Measurements from ENCODE around the gene NAXD. TPM values are rescaled to one million over a fixed set of nuclear protein-coding genes. Genes with fewer than 3 reads are reported as not detected.
A peak's percentile ranks its signal among the peaks of the same experiment; 100 is the strongest.

Gene NAXD
- total RNA-seq, 6 donors from 2014 or later = 19.6 to 38.8 (median 29.4) TPM

GRCh38 chr13:110617321-110618072 is 2.2 kb downstream of the NAXD start:
- H3K27ac ChIP-seq = peak overlapping the region in 3 of 4 donors; percentile 17 to 95 (median 93)
- TF ChIP-seq POLR2A (IDR thresholded peaks at IDR 0.05) = no peak
- TF ChIP-seq POLR2AphosphoS5 (IDR thresholded peaks at IDR 0.05) = peak in 1 of 2 donors; percentile 31
- DNase-seq = peak in 1 of 2 donors; percentile 54
- ATAC-seq (ENCODE audit: low FRiP score in 2 of 2) = no peak
- no peaks in the 10 kb centered on the region for H3K27me3 ChIP-seq
- no peaks in the 10 kb centered on the region for H3K9me3 ChIP-seq
- no peak overlapping the region for H3K4me3 ChIP-seq
- WGBS, 2 donors = 63 to 64% methylated on average over 8 of the region's 8 CpGs
- H3K36me3 ChIP-seq = peaks cover 0 to 5% (median 2%) of the 10 kb centered on the region in 4 donors
- H3K4me1 ChIP-seq = peaks cover 20 to 33% (median 25%) of the 10 kb centered on the region in 4 donors

- H3K4me3 ChIP-seq = no peak overlapping the region
- TF ChIP-seq POLR2A (IDR thresholded peaks at IDR 0.05) = no peak
- TF ChIP-seq, protein P1, sequence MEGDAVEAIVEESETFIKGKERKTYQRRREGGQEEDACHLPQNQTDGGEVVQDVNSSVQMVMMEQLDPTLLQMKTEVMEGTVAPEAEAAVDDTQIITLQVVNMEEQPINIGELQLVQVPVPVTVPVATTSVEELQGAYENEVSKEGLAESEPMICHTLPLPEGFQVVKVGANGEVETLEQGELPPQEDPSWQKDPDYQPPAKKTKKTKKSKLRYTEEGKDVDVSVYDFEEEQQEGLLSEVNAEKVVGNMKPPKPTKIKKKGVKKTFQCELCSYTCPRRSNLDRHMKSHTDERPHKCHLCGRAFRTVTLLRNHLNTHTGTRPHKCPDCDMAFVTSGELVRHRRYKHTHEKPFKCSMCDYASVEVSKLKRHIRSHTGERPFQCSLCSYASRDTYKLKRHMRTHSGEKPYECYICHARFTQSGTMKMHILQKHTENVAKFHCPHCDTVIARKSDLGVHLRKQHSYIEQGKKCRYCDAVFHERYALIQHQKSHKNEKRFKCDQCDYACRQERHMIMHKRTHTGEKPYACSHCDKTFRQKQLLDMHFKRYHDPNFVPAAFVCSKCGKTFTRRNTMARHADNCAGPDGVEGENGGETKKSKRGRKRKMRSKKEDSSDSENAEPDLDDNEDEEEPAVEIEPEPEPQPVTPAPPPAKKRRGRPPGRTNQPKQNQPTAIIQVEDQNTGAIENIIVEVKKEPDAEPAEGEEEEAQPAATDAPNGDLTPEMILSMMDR (IDR thresholded peaks at IDR 0.05) = no peak
- TF ChIP-seq POLR2AphosphoS5 (IDR thresholded peaks at IDR 0.05) = no peak
- TF ChIP-seq EP300 (IDR thresholded peaks at IDR 0.05) = no peak
- DNase-seq (no peak), ATAC-seq (ENCODE audit: low FRiP score in 2 of 2) (no peak)
- WGBS, 2 donors = 89 to 91% methylated on average over 8 of the region's 8 CpGs
- peaks cover 5 to 12% (median 7%) of the 10 kb centered on the region in 4 donors for H3K36me3 ChIP-seq
- peaks cover 20 to 33% (median 25%) of the 10 kb centered on the region in 4 donors for H3K4me1 ChIP-seq
- H3K27ac ChIP-seq = peak overlapping the region in 1 of 4 donors; percentile 21
- no peaks in the 10 kb centered on the region for H3K27me3 ChIP-seq
- H3K9me3 ChIP-seq = no peaks in the 10 kb centered on the region
Observed at GRCh38 chr13:110618167-110618566, 2.8 kb downstream of the NAXD start.

GRCh38 chr13:110618780-110619179 is 3.4 kb downstream of the NAXD start:
- Histone ChIP-seq H3K4me3 (no peak overlapping the region), H3K4me1 (peaks cover 20 to 33% (median 25%) of the 10 kb centered on the region in 4 donors), H3K36me3 (peaks cover 5 to 17% (median 12%) of the 10 kb centered on the region in 4 donors), H3K9me3 (no peaks in the 10 kb centered on the region), H3K27me3 (no peaks in the 10 kb centered on the region), H3K27ac (no peak overlapping the region)
- DNase-seq (peak in 1 of 2 donors; percentile 47), ATAC-seq (ENCODE audit: low FRiP score in 2 of 2) (no peak)
- no peak for TF ChIP-seq POLR2AphosphoS5 (IDR thresholded peaks at IDR 0.05)
- TF ChIP-seq EP300 (IDR thresholded peaks at IDR 0.05) = no peak
- no peak for TF ChIP-seq POLR2A (IDR thresholded peaks at IDR 0.05)
- TF ChIP-seq, protein P1 (IDR thresholded peaks at IDR 0.05) = no peak
- WGBS, 2 donors = 94 to 96% methylated on average over 9 of the region's 9 CpGs

- Histone ChIP-seq H3K36me3 (peaks cover 7 to 32% (median 20%) of the 10 kb centered on the region in 4 donors), H3K4me1 (peaks cover 18 to 30% (median 22%) of the 10 kb centered on the region in 4 donors), H3K27me3 (no peaks in the 10 kb centered on the region), H3K27ac (no peak overlapping the region), H3K4me3 (no peak overlapping the region), H3K9me3 (no peaks in the 10 kb centered on the region)
- WGBS, 2 donors = 63 to 74% methylated on average over 2 of the region's 2 CpGs
- DNase-seq (no peak), ATAC-seq (ENCODE audit: low FRiP score in 2 of 2) (no peak)
- TF ChIP-seq EP300 (IDR thresholded peaks at IDR 0.05) = no peak
- no peak for TF ChIP-seq POLR2A (IDR thresholded peaks at IDR 0.05)
Observed at GRCh38 chr13:110620596-110620995, 5.3 kb downstream of the NAXD start.

DNA sequence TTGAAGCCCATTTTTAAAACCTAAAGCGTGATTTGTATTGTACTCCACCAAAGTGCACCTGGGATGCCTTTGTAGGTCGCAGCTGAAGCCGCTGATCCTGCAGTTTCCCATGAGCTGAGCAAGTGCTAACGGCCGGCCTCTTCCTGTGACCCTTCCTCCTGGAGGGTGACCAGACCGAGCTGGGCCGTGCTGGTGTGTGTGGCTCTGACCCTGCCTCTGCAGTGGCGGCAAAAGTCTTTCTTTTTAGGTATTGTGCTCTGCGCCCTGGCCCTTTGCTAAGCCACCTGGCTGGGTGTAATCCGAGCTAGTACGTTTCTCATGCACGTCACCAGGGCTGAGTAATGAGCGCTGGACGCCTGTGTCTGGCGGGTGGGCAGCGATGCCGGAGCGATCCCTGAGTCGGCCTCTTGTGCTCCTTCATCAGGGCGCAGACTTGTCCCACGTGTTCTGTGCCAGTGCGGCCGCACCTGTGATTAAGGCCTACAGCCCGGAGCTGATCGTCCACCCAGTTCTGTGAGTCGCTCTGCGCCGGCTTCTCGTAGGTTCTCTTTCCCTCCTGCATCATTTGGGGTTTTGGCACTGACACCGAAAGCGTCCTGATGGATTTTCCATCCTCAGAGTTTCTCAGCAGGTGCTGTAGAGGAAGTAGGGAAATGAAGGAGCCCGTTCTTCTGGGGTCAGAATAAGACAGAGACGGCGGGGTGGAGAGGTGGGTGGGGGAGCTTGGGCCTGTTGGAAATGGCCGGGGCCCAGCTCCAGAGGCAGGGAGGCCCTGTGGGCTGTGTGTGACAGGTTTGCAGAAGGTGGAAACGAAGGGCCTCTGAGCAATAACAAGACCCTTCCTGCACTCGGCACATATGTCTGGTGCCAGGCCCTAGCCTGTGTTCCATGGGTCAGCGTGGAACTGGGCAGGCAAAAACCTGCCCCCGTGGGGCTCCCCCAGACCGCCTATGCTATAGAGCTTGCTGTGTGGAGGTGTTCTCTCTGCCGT is 9.7 kb downstream of the NAXD start:
- Histone ChIP-seq H3K36me3 (peaks cover 17 to 63% (median 35%) of the 10 kb centered on the region in 4 donors), H3K27ac (no peak overlapping the region), H3K4me3 (no peak overlapping the region), H3K27me3 (no peaks in the 10 kb centered on the region), H3K9me3 (no peaks in the 10 kb centered on the region), H3K4me1 (peaks cover 0 to 14% (median 1%) of the 10 kb centered on the region in 4 donors)
- no peak for TF ChIP-seq POLR2AphosphoS5 (IDR thresholded peaks at IDR 0.05)
- no peak for TF ChIP-seq EP300 (IDR thresholded peaks at IDR 0.05)
- TF ChIP-seq, protein P1 (IDR thresholded peaks at IDR 0.05) = no peak
- no peak for TF ChIP-seq POLR2A (IDR thresholded peaks at IDR 0.05)
- DNase-seq (no peak), ATAC-seq (ENCODE audit: low FRiP score in 2 of 2) (peak in 1 of 2 donors; percentile 4)
- WGBS, 2 donors = 91 to 94% methylated on average over 31 to 41 of the region's 41 CpGs

Data from upper lobe of left lung (tissue), 6 donors.